Spleen (tissue), 11 donors: ENCODE data around the gene NLRP1. TPM values are rescaled to one million over a fixed set of nuclear protein-coding genes. Genes with fewer than 3 reads are reported as not detected.

Source experiments
- DNase-seq: peaks from one replicate; pipeline ENCODE4 v3.0.0-alpha.2; 2020
- H3K27ac ChIP-seq, 8 donors: fragments of 200-600 bp; sonication (generic) in 7 of 8; 1 replicate in 4 of 8; 2 replicates in 4 of 8; pipeline versions ENCODE4 v1.5.0 to v1.8.0; 2016 to 2021; ENCODE audit warnings: inconsistent platforms in 4 of 8, mild to moderate bottlenecking in 4 of 8, moderate library complexity in 1 of 8
- H3K27me3 ChIP-seq, 7 donors: fragments of 200-600 bp; sonication (generic) in 6 of 7; replicated peaks in 1 of 7; 1 replicate in 4 of 7; 2 replicates in 3 of 7; pipeline versions ENCODE4 v1.5.0 to v1.8.0; 2016 to 2021; ENCODE audit warnings: inconsistent platforms in 3 of 7, mild to moderate bottlenecking in 1 of 7
- H3K36me3 ChIP-seq, 6 donors: fragments of 200-600 bp; sonication (generic) in 5 of 6; 1 replicate in 4 of 6; 2 replicates in 2 of 6; pipeline versions ENCODE4 v1.5.0 to v1.8.0; 2016 to 2021; ENCODE audit warnings: inconsistent platforms in 2 of 6
- H3K4me1 ChIP-seq, 6 donors: fragments of 200-600 bp; sonication (generic) in 5 of 6; 1 replicate in 3 of 6; 2 replicates in 3 of 6; pipeline versions ENCODE4 v1.5.0 to v1.8.0; 2016 to 2021; ENCODE audit warnings: inconsistent platforms in 3 of 6
- H3K4me3 ChIP-seq, 8 donors: fragments of 200-600 bp; sonication (generic) in 7 of 8; 1 replicate in 4 of 8; 2 replicates in 4 of 8; pipeline versions ENCODE4 v1.5.0 to v1.8.0; 2016 to 2021; ENCODE audit warnings: inconsistent platforms in 4 of 8, mild to moderate bottlenecking in 4 of 8, moderate library complexity in 2 of 8
- H3K9me3 ChIP-seq, 8 donors: fragments of 200-600 bp; sonication (generic) in 7 of 8; 1 replicate in 4 of 8; 2 replicates in 4 of 8; pipeline versions ENCODE4 v1.5.0 to v1.8.0; 2016 to 2021; ENCODE audit warnings: inconsistent platforms in 4 of 8
- POLR2A ChIP-seq, 3 donors: fragments of 450-650 bp; IDR thresholded peaks; one replicate each; pipeline ENCODE4 v1.5.1; 2017; ENCODE audit warnings: antibody characterized with exemption in 3 of 3, mild to moderate bottlenecking in 1 of 3
- POLR2AphosphoS5 ChIP-seq, 3 donors: sonication (generic); formaldehyde crosslinking; IDR thresholded peaks; one replicate each; pipeline ENCODE4 v1.5.1; 2017; ENCODE audit warnings: antibody characterized with exemption in 3 of 3
- WGBS, 5 donors: extraction: QIAGEN DNeasy Blood & Tissue Kit in 3 of 5; methylation state at CpG; one replicate each; pipeline versions ENCODE4 v1.1.5 to v1.1.7; 2013 to 2018; 5-methylcytosine and 5-hydroxymethylcytosine counted together
- intact Hi-C: fragments of 100-400 bp; cut with DNase I; formaldehyde crosslinking; loops from one replicate; pipeline ENCODE4 v1.15.0; 2023; ENCODE audit warnings: low total_unique reads
- polyA plus RNA-seq, 3 donors: library from polyadenylated mRNA; stranded (reverse); fragments of 200-250 nt; gene quantifications; one replicate each; pipeline ENCODE4 v1.2.1, GENCODE V29; 2013
- total RNA-seq, 7 donors: library from RNA; depleted of rRNA in 3 of 7; stranded (reverse); fragments of >200 nt in 3 of 7; fragmentation: NEBNext Ultra II Directional in 4 of 7; extraction: Animal tissue kit (Norgen Biotek cat#: 25700) in 4 of 7; gene quantifications; one replicate each; pipeline versions ENCODE4 v1.1.0 to v1.2.1, GENCODE V29; 2016 to 2021
- TF ChIP-seq, protein P1 (sequence below), 11 experiments: fragments of 200-600 bp in 7 of 11; fragments of 450-650 bp in 4 of 11; sonication (generic) in 4 of 11; IDR thresholded peaks in 8 of 11; conservative IDR thresholded peaks in 3 of 11; 1 replicate in 7 of 11; 2 replicates in 4 of 11; pipeline versions ENCODE4 v1.4.0 to v1.8.0; 2016 to 2021; ENCODE audit warnings: antibody characterized with exemption in 11 of 11, inconsistent platforms in 4 of 11, mild to moderate bottlenecking in 1 of 11
- donor health status: healthy with polysubstance abuse.
- donor health status: DM: no; HTN: no; CAD: no; lungs with moderate emphysema.
- donor health status: DM: no; HTN: no; CAD: no.
- donor health status: Bipolar disorder and iron deficiency.
- donor health status: healthy.
- donor health status: DM: no; HTN: no; CAD: no.
- donor health status: DM: yes; HTN: yes; CAD: no.

The NLRP1 gene
- total and polyA plus RNA-seq, 10 donors = 34.7 to 145 (median 76.7) TPM

DNA sequence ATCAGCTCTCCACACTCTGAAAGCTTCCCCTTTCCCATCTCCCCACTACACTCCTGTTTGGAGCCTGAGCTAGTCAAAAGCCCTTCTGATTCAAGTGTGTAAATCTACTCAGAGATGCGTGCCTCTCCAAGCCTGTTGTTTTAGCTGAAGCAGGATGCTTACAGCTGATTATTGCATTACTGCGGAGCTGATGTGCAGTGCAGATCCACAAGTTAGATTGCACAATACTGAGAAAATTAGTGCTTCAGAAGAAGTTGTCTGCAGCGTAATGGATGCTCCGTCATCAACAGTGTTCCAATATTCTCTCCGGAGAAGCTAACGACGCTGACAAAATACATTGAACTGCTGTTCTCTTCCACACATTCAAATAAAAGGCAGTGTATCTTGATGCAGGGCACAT lies 44.8 kb upstream of the NLRP1 start:
- H3K9me3 ChIP-seq = no peaks in the 10 kb centered on the region
- TF ChIP-seq POLR2AphosphoS5 (IDR thresholded peaks at IDR 0.05) (no peak), POLR2A (IDR thresholded peaks at IDR 0.05) (no peak)
- TF ChIP-seq, protein P1, sequence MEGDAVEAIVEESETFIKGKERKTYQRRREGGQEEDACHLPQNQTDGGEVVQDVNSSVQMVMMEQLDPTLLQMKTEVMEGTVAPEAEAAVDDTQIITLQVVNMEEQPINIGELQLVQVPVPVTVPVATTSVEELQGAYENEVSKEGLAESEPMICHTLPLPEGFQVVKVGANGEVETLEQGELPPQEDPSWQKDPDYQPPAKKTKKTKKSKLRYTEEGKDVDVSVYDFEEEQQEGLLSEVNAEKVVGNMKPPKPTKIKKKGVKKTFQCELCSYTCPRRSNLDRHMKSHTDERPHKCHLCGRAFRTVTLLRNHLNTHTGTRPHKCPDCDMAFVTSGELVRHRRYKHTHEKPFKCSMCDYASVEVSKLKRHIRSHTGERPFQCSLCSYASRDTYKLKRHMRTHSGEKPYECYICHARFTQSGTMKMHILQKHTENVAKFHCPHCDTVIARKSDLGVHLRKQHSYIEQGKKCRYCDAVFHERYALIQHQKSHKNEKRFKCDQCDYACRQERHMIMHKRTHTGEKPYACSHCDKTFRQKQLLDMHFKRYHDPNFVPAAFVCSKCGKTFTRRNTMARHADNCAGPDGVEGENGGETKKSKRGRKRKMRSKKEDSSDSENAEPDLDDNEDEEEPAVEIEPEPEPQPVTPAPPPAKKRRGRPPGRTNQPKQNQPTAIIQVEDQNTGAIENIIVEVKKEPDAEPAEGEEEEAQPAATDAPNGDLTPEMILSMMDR (IDR thresholded peaks at IDR 0.05 in 8 of 11, conservative IDR thresholded peaks at IDR 0.05 in 3 of 11) = no peak
- H3K27me3 ChIP-seq = peaks cover 0 to 58% (median 0%) of the 10 kb centered on the region in 7 donors
- no peak overlapping the region for H3K27ac ChIP-seq
- intact Hi-C loops = no loop called here
- H3K4me3 ChIP-seq = no peak overlapping the region
- 82 to 93% (median 88%) methylated on average over 7 of the region's 7 CpGs for WGBS, 5 donors
- DNase-seq = no peak
- no peaks in the 10 kb centered on the region for H3K36me3 ChIP-seq
- H3K4me1 ChIP-seq = no peaks in the 10 kb centered on the region

DNA sequence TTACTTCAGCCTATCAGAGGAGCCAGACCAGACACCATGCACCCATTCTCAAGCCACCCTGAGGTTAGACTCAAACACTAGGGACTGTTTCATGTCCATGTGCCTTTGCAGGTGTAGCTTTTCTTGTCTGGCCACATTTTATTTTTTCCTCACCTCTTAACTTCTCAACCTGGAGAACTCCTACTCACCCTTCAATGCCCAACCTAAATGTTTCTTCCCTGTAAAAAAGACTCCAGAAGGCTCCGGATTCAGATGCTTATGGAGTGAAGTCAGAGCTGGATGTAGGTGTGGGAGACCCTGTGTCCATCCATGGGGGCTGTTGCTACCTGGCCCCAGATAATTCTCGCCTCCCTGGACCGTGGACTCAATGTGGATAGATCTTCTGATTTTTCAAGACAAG lies 44.0 kb upstream of the NLRP1 start:
- Histone ChIP-seq H3K36me3 (no peaks in the 10 kb centered on the region), H3K27ac (no peak overlapping the region), H3K4me1 (no peaks in the 10 kb centered on the region), H3K4me3 (no peak overlapping the region), H3K9me3 (no peaks in the 10 kb centered on the region), H3K27me3 (peaks cover 0 to 57% (median 0%) of the 10 kb centered on the region in 7 donors)
- TF ChIP-seq POLR2A (IDR thresholded peaks at IDR 0.05) = no peak
- TF ChIP-seq, protein P1 (IDR thresholded peaks at IDR 0.05 in 8 of 11, conservative IDR thresholded peaks at IDR 0.05 in 3 of 11) = no peak
- TF ChIP-seq POLR2AphosphoS5 (IDR thresholded peaks at IDR 0.05) = no peak
- intact Hi-C loops = no loop called here
- WGBS, 5 donors = 74 to 89% (median 86%) methylated on average over 3 of the region's 3 CpGs
- no peak for DNase-seq

DNA sequence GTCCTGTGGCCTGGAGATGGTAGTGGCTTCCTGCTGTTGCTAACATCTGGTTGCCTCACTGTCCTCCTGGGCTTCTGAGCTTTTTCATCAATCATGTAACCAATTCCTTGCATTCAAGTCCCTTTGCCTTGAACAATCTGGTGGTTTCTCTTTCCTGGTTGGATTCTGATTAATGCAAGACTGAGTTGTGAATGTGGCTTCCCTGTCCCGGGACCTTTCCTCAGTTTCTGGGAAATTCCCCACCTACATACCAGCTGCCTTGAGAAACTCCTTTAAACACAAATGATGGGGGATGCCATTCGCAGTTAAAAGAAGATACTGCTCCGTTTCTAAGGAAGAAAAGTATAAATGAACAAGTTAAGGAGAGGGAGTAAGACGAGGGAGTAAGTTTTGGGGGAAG lies 39.9 kb upstream of the NLRP1 start:
- no peak for DNase-seq
- Histone ChIP-seq H3K4me1 (no peaks in the 10 kb centered on the region), H3K27ac (no peak overlapping the region), H3K27me3 (peaks cover 0 to 68% (median 5%) of the 10 kb centered on the region in 7 donors), H3K4me3 (no peak overlapping the region), H3K36me3 (no peaks in the 10 kb centered on the region), H3K9me3 (no peaks in the 10 kb centered on the region)
- TF ChIP-seq, protein P1 (IDR thresholded peaks at IDR 0.05 in 8 of 11, conservative IDR thresholded peaks at IDR 0.05 in 3 of 11) = no peak
- no peak for TF ChIP-seq POLR2AphosphoS5 (IDR thresholded peaks at IDR 0.05)
- no peak for TF ChIP-seq POLR2A (IDR thresholded peaks at IDR 0.05)
- intact Hi-C loops = no loop called here
- 42 to 60% (median 51%) methylated on average over 4 of the region's 4 CpGs for WGBS, 5 donors

DNA sequence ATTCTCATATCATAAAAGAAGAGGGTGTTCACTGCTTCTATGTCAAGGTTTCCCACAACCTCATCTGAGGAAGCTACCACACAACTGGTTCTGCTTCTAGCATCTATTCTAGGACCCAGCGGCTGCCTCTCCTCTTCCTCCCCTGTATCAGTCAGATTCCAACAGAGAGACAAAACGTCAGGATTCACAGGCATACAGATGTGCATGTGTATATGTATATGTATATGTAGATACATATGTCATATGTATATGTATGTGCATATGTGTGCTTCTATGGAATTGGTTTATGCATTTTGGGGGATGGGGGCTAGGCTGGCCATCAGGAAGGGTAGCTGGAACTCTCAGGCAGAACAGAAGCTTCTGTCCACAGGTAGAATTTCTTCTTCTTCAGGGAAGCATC lies 37.4 kb upstream of the NLRP1 start:
- Histone ChIP-seq H3K4me1 (no peaks in the 10 kb centered on the region), H3K9me3 (no peaks in the 10 kb centered on the region), H3K27ac (no peak overlapping the region), H3K27me3 (peaks cover 0 to 58% (median 5%) of the 10 kb centered on the region in 7 donors), H3K36me3 (no peaks in the 10 kb centered on the region), H3K4me3 (no peak overlapping the region)
- intact Hi-C loops = no loop called here
- TF ChIP-seq POLR2A (IDR thresholded peaks at IDR 0.05) (no peak), POLR2AphosphoS5 (IDR thresholded peaks at IDR 0.05) (no peak)
- TF ChIP-seq, protein P1 (IDR thresholded peaks at IDR 0.05 in 8 of 11, conservative IDR thresholded peaks at IDR 0.05 in 3 of 11) = no peak
- no peak for DNase-seq
- 56 to 81% (median 66%) methylated on average over 2 of the region's 2 CpGs for WGBS, 5 donors
